ENCODE results near the gene NRM. TPM values are rescaled to one million over a fixed set of nuclear protein-coding genes. Genes with fewer than 3 reads are reported as not detected.

Gene NRM
- total and polyA plus RNA-seq, 2 of the 13 experiments (the other 11 are each of a cell fraction or from before 2014, with no cell fraction given), result 12.5 to 16.0 TPM

- TF ChIP-seq ZSCAN25 (CRISPR knock-in tag; IDR thresholded peaks at IDR 0.05) (0 out of 2 replicates have a peak, but pooled peaks have one; percentile 7), ZNF451 (CRISPR knock-in tag; IDR thresholded peaks at IDR 0.05) (peak; percentile 26; the same call in 1 of the 2 replicates), CHD4 (IDR thresholded peaks at IDR 0.05; ENCODE audit: borderline replicate concordance, low read length) (peak; percentile 44; the same call in 1 of the 2 replicates), ZNF263 (CRISPR knock-in tag; IDR thresholded peaks at IDR 0.05) (peak; percentile 78), FOXK1 (CRISPR knock-in tag; IDR thresholded peaks at IDR 0.05; ENCODE audit: borderline replicate concordance, low read depth) (no peak), NFKB2 (CRISPR knock-in tag; IDR thresholded peaks at IDR 0.05; ENCODE audit: borderline replicate concordance) (peak; percentile 71; the same call in 1 of the 2 replicates), ZBTB2 (CRISPR knock-in tag; IDR thresholded peaks at IDR 0.05; ENCODE audit: low read depth) (no peak; the same call in 1 of the 2 replicates), FOXO1 (CRISPR knock-in tag; IDR thresholded peaks at IDR 0.05) (0 out of 2 replicates have a peak, but pooled peaks have one; percentile 5), ZNF335 (CRISPR knock-in tag; IDR thresholded peaks at IDR 0.05) (peak; percentile 64; the same call in 1 of the 2 replicates), ISL2 (CRISPR knock-in tag; IDR thresholded peaks at IDR 0.05) (no peak), FOXC1 (CRISPR knock-in tag; IDR thresholded peaks at IDR 0.05; ENCODE audit: borderline replicate concordance) (no peak; the same call in 1 of the 2 replicates), SP4 (CRISPR knock-in tag; IDR thresholded peaks at IDR 0.05) (peak; percentile 95), HOXA7 (CRISPR knock-in tag; IDR thresholded peaks at IDR 0.05) (no peak), ARID5B (CRISPR knock-in tag; IDR thresholded peaks at IDR 0.05) (peak; percentile 65; the same call in 1 of the 2 replicates), ZNF746 (CRISPR knock-in tag; IDR thresholded peaks at IDR 0.05) (no peak), KLF12 (CRISPR knock-in tag; IDR thresholded peaks at IDR 0.05; ENCODE audit: borderline replicate concordance) (0 out of 2 replicates have a peak, but pooled peaks have one; percentile 47), E2F5 (CRISPR knock-in tag; conservative IDR thresholded peaks at IDR 0.05) (0 out of 2 replicates have a peak, but pooled peaks have one; percentile 24), ZNF607 (CRISPR knock-in tag; IDR thresholded peaks at IDR 0.05; ENCODE audit: borderline replicate concordance) (no peak; the same call in 1 of the 2 replicates), ZNF256 (CRISPR knock-in tag; conservative IDR thresholded peaks at IDR 0.05) (0 out of 2 replicates have a peak, but pooled peaks have one; percentile 65), ZNF331 (CRISPR knock-in tag; IDR thresholded peaks at IDR 0.05) (peak; percentile 83), RARG (CRISPR knock-in tag; IDR thresholded peaks at IDR 0.05; ENCODE audit: low read depth) (no peak), GZF1 (CRISPR knock-in tag; IDR thresholded peaks at IDR 0.05) (peak; percentile 61; the same call in 1 of the 2 replicates), HCFC1 (IDR thresholded peaks at IDR 0.05; ENCODE audit: low read depth, low read length) (peak; percentile 12; the same call in 1 of the 2 replicates), NCOA2 (CRISPR knock-in tag; IDR thresholded peaks at IDR 0.05) (no peak), ZNF891 (CRISPR knock-in tag; IDR thresholded peaks at IDR 0.05) (0 out of 2 replicates have a peak, but pooled peaks have one; percentile 41)
These were observed at the start of gene NRM (continued) for GRCh38 chr6:30690403-30691207.

Data from HepG2 (cell line).